Thyroid gland (tissue), 4 donors: ENCODE data around the gene DNAJB9.

Source experiments
- CTCF ChIP-seq, 6 experiments: fragments of 200-600 bp in 3 of 6; fragments of 450-650 bp in 3 of 6; sonication (generic) in 3 of 6; IDR thresholded peaks; one replicate each; pipeline ENCODE4 v1.5.1; 2016 to 2019; ENCODE audit warnings: antibody characterized with exemption in 6 of 6, mild to moderate bottlenecking in 2 of 6, inconsistent platforms in 1 of 6, moderate library complexity in 1 of 6
- POLR2A ChIP-seq, 2 donors: fragments of 450-650 bp; IDR thresholded peaks; one replicate each; pipeline ENCODE4 v1.6.1; 2017; ENCODE audit warnings: antibody characterized with exemption in 2 of 2, mild to moderate bottlenecking in 2 of 2, moderate library complexity in 1 of 2

DNA sequence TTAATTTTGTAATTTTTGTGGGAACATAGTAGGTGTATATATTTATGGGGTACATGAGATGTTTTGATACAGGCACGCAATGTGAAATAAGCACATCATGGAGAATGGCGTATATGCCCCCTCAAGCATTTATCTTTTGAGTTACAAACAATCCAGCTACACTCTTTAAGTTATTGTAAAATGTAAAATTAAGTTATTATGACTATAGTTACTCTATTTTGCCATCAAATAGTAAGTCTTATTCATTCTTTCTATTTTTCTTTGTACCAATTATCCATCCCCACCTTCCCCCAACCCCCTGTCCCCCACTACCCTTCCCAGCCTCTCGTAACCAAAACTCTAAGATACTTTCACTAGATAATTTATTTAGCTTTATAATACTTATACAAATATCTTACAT is 36.0 kb upstream of the DNAJB9 start:
- TF ChIP-seq CTCF (IDR thresholded peaks at IDR 0.05) (no peak), POLR2A (IDR thresholded peaks at IDR 0.05) (no peak)
